NCI-H2107 (cell line): ENCODE measurements around the gene HAUS3.
"Not testable (repeated sequence)": the region's sequence is repeated elsewhere in the genome, so short reads cannot be mapped to it uniquely, and the experiment has no call there.

Experiments
- DNase-seq: peaks from one replicate; lab custom pipeline; 2025; lab: John Stamatoyannopoulos, UW

The HAUS3 gene

DNA sequence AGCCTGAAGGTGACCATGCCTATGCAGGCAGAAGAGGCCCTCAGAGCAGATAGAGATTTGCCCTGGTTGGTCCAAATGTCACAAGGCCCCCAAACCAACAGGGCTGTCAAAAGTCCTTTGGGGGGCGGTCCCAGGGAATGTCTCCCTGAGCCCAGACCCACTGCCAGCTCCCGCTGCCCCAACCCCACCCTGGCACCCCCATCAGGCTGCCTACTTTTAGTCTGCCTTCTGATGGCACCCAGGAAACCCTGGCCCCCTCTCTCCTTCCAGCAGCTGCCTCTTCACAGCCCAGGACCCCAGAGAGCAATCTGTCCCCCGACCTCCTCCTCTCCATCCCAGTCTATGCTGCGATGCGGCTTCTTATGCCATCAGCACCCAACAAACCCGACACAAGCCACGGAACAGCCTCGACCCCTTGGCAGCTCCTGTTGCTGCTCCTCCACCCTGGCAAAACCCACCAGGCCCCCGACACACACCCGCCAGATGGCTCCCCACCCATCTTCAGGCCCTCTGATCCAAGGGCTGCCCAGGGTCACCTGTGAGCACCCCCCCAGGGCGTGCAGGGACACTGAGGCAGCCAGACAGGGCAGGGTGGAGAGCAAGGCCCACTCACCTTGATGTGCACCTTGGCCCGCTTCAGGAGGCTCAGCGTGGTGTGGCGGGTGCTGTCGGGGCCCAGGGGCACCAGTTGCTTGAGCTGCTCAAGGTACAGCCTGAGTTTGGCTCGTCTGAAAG is 10.0 kb upstream of the HAUS3 start:
- DNase-seq, result no peak

DNA sequence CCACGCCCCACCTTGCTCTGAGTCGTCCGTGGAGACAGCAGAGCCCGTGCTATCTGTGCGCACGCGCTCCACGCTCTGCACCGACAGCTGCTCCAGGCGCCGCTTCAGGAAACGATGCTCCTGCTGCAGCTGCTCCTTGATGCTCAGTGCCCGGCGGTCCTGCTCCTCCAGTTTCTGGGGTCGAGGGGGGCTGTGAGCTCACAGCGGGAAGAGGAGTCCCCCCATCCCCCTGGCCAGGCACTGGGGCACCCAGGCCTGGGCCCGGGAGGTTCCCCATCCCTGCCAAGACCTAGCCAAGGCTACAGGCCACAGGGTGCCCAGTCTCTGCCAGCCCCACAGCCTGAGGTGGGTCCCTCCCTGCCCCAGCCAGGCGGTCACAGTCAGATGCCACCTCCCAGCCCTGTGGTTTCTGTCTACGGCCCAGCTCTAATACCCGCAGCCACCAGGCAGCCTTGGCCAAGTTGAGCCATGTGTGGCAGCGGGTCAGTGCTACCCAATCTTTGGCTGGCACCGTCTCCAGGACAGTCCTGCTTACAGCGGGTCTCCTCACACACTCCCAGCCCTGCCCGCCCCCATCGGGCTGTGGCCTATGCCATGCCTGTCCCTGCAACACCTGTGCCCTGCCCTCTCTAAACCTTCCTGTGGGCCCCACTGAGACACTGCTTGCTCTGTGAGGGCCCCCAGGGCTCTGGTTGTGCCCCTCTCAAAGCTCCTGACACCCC is 9.3 kb upstream of the HAUS3 start:
- no peak for DNase-seq

DNA sequence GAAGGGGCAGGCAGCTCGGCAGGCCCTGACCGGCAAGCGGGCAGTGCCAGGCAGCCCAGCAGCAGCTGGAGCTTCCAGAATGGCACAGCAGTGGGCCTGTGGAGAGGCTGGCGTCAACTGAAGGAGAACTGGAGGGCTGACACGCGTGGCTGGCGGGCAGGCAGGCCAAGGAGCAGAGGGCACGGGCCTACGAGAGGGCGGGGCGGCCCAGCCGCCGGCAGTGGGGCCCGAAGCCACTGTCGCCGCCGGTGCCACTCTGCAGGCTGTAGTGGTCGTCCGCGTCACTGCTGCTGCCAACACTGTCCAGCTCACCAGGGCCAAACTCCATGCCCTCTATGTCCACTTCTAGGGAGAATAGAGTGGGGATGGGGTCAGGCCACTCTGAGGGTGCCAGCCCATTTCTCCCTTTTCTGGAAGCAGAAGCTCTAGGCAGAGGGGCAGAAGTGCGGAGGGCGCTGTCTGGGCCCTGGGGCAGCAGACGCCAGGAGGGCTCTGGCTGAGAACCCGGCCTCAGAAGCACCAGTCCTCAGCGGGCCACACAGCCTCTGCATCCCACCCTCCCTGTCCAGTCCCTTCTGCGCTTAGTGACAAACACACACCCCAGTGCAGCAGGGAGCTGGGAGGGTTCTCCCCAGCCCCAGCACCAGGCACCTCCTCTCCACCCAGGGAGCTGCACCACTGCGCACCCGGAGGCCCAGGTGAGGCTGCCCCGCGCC is 8.6 kb upstream of the HAUS3 start:
- no peak for DNase-seq

DNA sequence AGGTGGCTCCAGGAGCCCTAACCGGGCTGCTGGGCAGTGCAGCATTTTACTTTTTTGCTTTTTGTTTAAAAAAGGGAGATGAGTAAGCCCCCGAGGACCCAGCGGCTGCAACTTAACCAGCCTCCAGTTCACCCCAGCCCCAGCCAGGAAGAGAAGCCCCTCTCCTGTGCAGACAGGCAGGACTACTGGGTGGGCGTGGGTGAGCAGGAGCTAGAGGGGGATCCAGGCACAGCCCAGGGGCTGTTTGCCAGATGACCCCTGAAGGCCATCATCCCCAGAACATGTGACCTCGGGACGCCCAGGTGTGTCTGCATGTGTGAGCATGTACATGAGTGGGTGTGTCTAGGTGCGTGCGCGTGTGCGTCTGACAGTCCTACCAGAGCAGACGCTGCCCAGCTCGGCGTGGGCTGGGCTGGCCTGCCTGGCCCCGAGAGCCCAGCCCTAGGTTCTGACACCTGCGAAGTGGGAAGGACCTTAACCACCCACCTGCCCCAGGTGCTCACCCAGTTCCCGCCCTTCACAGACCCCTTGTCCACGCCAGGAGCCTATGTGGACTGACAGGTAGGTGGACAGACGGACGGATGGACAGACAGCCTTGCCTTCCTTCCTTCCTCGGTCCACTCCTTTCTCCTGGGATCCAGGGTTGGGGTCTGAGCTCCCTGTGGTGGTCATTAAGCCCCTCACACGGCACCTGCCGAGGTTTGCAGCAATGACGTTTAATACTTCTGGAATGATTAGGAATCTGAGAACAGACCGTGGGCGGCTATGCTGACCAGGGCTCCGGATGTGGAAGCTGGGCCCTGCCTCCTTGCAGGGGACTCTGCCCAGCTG is 7.8 kb upstream of the HAUS3 start:
- no peak for DNase-seq

DNA sequence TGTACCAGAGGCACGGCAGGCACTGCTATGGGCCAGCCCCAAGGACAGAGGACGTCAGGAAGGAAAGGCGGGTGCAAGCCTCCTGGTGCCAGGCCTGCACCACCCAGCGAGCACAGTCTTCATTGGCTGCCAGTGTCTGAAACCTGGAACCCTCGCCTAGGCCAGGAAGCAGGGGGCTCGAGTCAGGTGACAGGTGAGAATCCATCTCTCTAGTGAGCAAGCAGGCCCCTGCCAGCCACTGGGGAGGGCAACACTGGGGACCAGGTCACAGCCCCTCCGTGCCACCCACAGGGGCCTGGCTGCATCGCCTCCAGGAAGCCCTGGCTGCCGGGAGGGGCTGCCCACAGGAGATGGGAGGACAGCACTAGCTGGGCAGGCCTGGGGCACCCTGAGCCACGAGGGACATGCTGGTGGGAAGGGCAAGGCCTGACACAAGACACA is 6.9 kb upstream of the HAUS3 start:
- no peak for DNase-seq

DNA sequence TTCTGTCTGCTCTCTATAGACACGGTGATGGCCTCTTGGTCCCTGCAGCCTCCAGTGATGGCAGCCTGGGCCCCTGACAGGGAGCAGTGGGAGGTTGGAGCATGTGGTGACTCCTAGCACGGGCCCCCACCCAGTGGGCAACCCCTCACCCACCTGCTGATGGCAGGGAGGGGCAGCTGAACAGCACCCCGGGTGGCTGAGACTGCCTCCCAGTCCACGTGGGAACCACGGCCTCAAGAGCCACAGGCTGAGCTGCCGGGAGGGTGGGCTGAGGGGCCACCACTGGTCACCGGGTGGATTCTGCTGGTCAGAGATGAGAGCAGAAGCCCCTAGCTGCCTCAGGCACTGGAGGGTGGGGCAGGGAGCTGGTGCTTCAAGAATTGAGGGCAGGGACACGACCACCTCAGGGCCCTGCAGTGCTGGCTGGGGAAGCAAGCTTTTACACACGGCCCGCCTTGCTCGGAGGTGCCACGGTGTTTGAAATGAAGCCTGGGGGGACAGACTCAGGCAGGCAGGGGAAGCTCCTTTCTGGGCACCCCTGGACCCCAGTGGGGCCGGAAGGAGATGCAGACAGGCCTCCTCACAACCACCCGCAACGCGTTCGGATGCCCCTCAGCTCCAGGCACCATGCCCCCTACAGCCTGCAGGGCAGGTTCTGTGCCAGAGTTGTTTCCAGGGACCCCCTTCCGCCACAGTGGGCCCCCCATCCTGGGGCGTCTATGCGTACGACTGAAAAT is 6.3 kb upstream of the HAUS3 start:
- DNase-seq, result no peak

DNA sequence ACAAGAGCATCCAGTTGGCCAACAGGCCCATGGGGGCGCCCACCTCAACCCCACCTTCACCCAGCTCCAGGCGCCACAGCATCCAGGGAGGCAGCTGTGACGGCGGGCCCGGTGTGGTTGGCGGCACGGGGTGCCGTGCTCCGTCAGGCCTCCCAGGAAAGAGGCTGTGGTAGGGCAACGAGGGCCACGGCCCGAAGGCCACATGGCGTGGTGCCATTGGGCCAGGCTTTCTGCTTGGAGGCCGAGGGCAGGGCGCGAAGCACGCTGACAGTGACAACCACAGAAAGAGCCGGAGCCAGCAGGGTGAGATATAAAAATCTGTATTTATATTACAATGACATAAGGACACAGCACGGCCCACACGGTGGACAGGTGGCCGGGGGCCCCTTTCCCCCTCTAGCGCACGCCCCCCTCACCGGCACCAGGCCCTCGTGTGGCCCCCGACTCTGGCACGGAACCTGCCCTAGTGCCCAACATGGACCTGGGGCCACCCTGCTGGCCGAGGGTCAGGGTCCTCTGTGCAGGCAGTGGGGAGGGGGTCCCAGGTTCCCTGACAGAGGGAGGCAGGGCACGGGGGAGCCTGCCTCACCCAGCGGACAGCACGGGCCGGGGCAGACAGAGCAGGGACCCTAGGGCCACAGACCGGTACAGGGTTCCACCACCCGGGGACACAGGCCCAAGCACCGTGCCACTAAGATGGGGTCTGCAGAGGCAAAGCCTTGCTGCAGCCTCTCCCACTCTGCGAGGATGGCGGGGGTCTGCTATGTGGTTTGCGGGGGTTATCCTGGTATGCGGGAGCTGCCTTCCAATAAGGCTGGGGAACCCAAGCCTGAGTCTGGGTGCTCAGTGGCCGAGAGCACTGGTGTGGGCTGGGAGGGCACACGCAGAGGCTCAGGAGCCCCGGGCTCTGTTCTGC is 5.5 kb upstream of the HAUS3 start:
- DNase-seq, result no peak

DNA sequence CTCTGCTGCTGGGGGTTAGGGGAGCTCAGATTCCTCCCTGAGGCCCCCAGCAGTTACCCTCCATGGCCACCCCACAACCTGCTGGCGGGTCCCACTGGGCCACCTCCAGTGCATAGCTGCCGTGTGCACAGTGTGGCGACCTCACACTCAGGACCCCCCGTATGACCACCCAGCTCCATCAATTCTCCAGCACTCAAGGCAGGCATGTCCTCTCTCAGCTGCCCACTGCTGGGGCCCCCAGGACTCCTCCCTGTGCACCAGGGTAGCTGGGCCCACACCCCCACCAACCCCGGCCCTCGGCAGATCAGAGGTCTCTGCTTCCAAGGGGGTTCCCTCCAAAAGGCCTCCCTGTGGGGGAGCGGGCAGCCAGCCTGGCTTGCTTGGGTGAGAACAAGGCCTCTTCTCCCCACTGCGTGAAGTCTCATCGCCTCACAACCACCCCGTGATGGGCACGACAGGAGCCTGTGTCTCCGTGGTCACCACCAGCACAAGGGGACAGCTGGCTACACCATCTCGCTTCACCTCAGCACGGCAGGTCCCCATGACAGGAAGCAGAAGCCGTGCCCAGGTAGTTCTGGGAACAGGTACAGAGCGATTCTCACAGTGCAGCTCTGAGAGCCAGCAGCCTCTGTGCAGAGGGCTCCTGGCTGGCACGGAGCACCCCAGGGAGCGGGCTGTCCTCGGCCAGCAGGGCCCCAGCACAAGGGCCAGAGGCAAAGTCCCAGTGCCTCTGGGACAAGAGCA is 4.6 kb upstream of the HAUS3 start:
- DNase-seq, result no peak

DNA sequence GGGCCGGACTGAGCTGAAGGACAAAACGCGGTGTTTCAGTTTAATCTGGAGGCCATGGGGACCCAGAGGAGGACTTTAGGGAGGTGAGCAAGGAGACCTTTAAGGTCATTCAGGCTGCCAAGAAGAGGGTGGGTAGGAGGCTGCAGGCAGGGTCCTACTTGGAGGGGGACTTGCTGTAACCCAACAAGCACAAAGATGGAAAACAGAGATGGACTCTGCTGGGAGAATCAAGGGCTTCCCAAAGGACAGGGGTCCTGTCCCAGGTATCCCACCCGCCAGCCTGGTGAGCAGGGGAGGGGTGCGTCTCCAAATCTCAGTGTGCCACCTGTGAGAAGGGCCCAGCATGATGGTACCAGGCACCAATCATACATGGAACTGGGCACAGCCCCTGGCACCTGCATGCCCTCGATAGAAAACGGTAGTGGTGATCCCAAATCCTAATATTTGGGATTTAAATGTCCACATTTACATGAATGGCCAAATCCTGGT is 3.9 kb upstream of the HAUS3 start:
- no peak for DNase-seq

DNA sequence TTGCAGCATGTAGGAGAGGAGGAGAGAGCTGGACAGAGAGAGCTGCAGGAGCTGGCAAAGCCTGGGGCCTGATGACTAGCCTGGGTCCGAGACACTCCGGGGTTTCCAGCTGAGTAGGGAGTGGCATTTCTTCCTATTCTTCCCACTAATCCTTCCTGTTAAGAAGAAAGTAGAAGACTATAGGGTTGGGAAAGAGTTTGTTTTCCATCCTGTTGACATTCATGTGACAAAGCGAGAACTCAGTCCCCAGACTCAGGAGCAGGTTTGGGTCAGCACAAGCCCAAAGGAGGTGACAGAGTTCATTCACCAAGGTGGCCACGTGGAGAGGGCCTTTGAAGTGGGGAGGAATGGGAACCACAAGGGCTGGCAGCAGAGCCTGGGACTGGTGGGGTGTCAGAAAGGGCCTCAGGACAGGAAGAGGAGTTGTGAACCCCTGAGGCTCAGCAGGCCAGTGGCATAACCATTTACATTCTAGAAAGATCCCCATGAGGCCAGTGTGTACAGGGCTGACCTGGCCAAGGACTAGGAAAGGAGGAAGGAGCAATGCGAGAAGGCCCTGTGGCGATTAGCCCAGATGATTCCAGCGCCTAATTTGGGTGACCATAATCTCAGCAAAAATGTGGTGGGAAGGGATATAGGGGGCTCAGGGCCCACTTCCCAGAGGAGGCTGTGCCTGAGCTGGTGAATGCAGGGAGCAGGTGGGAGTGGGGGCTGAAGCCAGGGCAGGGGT is 3.3 kb upstream of the HAUS3 start:
- DNase-seq, result no peak

DNA sequence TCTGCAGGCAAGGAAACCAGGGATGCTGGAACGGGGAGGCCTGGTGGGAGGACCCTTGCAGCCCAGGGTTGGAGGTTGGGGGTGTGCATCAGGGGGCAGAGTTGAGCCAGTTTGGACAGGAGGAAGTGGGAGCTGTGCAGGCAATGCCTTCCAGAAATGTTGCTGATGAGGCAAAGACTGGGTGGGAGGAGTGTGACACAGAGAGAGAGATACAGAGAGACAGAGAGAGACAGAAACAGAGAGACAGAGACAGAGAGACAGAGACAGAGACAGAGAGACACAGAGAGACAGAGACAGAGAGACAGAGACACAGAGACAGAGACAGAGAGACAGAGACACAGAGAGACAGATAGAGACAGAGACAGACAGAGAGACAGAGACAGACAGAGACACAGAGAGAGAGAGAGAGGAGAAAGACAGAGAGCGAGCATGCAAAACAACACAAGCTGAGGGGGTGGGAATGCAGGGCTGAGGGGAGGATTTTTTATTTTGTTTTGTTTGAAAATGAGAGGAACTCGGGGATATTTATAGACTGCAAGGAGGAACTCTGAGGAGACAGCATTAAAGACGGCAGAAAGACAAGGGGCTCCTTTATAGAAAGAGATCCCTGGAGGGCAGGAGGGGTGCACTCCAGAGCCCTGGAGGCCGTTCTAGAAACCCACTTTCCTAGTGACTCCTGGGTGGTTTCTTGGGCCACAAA is 1.9 kb upstream of the HAUS3 start:
- no peak for DNase-seq

DNA sequence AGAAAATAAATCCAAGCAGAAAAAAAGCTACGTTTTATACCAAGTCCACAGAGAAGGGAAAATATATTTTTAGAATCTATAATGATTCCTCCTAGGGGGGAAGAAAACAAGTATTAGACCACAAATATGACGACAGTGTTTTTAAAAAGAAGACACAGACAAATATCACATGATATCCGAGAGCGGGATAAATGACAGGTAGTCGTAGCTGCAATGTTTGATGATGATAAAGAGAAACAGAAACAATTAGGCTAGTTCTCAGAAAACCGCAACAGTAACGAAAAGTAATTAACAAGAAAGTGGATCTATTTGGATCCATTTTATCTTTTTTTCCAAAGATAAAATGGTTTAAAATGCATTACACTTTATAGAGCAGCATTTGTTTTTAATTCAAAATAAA is 918 bp downstream of the HAUS3 start:
- DNase-seq, result no peak

DNA sequence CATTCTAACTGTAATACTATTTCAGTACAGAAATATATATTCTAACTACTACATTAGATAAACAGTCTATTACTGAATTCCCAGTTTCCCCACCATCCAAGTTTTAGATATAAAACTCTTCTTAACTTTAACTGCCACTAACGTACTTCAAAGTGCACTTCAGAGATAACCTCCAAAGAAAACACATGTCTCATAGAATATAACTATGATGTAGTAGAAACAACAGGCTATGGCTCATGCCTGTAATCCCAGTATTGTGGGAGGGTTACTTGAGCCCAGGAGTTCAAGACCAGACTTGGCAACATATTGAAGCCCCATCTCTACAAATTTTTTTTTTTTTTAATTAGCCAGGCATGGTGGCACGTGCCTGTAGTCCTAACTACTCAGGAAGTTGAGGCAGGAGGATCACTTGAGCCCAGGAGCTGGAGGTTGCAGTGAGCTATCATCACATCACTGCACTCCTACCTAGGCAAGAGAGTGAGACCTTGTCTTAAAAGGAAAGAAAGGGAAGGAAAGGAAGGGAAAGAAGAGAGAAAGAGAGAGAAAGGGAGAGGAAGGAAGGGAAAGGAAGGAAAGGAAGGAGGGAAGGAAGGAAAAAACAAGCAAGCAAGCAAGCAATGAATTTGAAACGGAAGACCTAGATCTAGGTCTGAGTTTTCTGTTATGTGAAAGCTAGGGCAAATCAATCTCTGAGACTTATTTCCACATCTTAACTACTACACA is 4.8 kb downstream of the HAUS3 start:
- DNase-seq, result no peak

DNA sequence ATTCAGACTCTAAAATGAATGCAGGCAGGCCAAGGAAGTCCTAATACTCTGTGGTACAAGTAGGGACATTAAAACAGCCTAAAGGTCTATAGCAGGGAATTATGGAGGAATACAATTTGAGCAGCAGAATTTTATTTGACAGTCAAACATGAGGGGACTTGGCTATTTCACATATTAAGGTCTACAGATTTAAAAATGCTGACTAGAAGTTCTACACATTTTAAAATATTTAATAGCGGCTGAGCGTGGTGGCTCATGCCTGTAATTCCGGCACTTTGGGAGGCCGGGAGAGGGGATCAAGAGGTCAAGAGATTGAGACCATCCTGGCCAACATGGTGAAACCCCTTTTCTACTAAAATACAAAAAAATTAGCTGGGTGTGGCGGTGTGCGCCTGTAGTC is 10.8 kb downstream of the HAUS3 start:
- DNase-seq, result no peak

DNA sequence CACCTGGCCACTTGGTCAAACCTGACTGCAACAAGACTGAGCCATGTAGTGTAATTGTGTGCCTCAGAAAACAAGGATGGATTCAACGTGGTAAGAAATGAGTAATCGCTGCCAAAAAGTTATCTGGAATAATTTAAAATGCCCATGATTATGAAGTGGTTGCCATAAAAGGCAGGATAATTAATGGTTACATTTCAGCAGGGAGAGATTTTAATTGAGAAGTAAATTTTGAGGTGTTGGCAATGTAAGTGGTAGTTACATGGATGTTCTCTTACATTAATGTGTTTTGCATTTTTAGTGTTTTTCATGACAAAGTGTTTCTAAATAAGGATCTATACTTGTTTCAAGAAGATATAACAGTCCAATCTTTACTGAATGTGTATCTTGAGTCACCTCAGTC is 15.7 kb downstream of the HAUS3 start:
- no peak for DNase-seq

DNA sequence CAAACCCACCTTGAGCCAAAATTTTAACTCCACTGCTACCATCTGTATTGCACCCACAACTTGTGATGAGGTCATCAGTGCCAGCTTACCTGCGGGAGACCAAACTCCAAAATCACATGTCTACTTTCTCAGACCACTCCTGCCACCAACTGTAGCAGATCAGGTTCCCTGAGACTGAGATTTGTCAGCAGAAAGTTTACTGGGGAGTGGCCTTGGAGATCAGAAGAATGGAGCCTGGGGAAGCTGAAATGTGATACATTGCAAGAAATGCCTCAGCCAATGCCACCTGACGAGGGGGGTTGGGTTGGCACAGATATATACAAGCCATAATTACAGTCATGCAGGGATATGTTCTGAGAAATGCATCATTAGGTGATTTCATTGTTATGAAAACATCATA is 19.1 kb downstream of the HAUS3 start:
- DNase-seq, result peak; percentile 55

DNA sequence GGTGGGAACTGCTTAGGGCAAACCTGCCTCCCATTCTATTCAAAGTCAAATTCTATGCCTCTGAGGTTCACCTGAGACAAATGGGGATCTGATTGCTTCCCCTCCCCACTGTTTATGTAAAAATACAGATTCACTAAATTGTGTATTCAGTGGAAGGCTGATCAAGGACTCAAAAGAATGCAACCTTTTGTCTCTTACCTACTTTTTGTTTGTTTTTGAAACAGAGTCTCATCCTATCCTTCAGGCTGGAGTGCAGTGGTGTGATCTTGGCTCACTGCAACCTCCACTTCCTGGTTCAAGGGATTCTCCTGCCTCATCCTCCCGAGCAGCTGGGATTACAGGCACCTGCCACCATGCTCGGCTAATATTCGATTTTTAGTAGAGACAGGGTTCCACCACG is 20.5 kb downstream of the HAUS3 start:
- DNase-seq, result not testable (repeated sequence)
